ENCODE measurements around the gene IGFALS.

The IGFALS gene

GRCh38 chr16:1741553-1742165 lies 51.8 kb downstream of the IGFALS start:
- DNase-seq, result no peak

GRCh38 chr16:1740781-1741490 lies 52.6 kb downstream of the IGFALS start:
- no peak for DNase-seq

Data from SW 1271 (cell line).